Left renal pelvis (tissue), 4 donors: Measurements from ENCODE around the gene SFRP2. TPM values are rescaled to one million over a fixed set of nuclear protein-coding genes. Genes with fewer than 3 reads are reported as not detected.

Experiments
- DNase-seq, 4 donors: peaks; one replicate each; pipeline ENCODE4 v3.0.0-alpha.2; 2013; ENCODE audit warnings: low read depth in 4 of 4, low spot score in 3 of 4
- polyA plus RNA-seq, 4 donors: library from polyadenylated mRNA; unstranded; fragments of 120-200 nt; gene quantifications; one replicate each; pipeline ENCODE4 v1.2.1, GENCODE V29; 2013; ENCODE audit not compliant: insufficient read length in 4 of 4

The SFRP2 gene
- polyA plus RNA-seq, 4 donors: 21.4 to 402 (median 37.9) TPM

DNA sequence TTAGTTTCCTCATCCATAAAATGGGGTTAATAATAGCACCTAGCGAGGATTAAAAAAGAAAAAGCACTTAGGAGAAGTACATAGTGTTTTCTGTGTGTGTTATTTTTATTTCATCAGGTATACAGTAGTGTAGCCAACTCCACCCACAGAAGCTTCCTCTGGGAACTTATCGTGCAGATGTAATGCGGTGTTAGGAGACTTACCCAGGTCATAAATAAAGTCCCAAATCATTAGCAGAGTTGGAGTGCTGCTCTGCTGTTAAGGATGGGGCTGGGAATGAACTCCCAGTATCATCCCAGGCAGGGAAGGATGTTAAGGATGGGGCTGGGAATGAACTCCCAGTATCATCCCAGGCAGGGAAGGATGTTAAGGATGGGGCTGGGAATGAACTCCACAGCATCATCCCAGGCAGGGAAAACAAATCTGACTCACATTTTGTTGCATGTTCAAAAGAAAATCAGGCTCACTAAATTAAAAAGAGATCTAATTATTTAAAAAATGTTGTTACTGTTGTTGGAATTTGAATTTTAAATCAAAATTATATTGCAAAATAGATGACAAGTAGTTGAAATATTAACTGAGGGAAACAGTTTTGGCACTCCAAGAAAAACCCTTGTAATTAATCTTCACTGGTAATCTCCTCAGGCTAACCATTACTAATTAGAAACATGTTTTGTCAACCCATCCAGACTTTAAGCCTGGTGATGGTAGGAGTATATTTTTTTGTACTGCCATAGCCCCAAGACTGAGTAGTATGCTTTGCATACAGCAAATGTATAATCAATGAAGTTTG, 10.2 kb upstream of the SFRP2 start:
- DNase-seq: no peak

GRCh38 chr4:153798420-153798819, 9.5 kb upstream of the SFRP2 start:
- no peak for DNase-seq

DNA sequence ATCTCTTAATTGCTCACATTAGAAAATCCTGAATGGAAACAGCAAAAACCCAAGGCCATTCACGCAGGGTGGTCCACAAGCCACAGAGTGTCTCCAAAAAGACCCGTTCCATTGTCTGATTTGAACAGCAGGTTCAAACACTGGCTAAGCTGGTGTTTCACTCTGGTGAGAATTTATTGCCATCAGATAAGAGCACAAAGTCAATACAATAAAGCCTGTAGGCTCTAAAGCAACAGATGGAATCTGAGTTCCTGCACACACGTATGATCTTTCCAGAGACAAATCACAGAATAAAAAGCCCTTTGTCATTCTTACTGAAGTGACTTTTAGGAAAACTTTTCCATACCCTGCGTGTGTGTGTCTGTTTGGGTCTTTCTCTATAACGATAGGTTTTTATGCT, 5.1 kb upstream of the SFRP2 start:
- no peak for DNase-seq

GRCh38 chr4:153792618-153793247, 3.9 kb upstream of the SFRP2 start:
- DNase-seq: no peak

DNA sequence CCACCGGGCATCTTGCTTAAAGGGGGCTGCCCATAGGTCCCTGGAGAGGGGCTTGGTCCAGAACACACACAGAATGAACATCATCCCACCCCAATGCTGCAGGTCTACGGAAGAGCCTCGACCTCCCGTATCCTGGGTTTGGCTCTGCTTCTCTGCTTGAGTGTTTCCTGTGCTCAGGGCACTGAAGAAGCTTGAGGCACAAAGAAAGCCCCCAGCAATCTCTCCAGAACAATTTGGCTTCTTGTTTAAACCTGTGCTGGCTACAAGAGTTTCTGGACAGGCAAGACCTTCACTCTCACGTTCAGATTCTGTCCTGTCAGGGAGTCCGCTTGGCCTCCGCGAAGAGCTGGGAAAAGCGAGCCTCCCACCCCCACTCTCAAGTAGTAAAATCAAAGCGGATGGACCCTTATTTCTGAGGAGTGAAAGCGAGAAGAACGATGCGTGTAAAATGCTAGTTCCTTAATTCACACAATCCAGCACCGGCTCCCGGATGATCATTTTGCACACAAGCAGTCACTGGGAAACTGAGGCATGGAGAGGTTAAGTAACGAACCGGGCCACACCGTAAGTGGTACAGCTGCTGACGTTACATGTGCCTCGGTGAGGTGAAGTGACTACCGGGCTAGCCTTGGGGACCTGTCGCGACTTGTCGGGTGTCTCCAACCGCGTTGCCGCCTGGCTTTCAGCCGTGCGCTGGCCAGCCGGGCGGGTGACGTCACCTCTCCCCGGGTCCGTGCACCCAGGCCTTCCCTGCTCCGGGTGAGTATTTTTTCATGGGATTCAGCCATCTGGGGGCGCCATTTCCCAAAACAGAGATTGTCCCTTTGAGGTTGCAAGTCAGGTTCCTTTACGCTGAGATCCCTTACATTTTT, 3.1 kb upstream of the SFRP2 start:
- DNase-seq: peak in 1 of 4 donors; percentile 70

GRCh38 chr4:153790962-153791551, 2.2 kb upstream of the SFRP2 start:
- DNase-seq: no peak

GRCh38 chr4:153790500-153790865, 1.6 kb upstream of the SFRP2 start:
- DNase-seq: no peak

- DNase-seq: no peak
These were observed 1.0 kb upstream of the SFRP2 start for GRCh38 chr4:153789741-153790499.

DNA sequence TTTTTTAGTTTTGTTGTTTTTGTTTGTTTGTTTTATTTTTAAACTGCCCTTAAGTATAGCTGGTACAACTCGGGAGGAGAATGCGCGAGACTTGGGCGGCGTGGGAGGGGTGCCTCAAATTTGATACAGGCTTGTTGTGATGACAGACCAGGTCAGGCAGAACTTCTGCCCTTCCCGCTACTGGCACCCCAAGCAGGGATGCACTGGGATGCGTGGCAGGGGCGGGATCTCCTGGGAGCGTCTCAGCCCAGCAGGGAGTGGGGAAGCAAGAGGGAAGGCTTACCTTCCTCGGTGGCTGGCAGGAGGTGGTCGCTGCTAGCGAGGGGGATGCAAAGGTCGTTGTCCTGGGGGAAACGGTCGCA, 851 bp downstream of the SFRP2 start:
- no peak for DNase-seq

GRCh38 chr4:153787575-153787974, 1.3 kb downstream of the SFRP2 start:
- no peak for DNase-seq

DNA sequence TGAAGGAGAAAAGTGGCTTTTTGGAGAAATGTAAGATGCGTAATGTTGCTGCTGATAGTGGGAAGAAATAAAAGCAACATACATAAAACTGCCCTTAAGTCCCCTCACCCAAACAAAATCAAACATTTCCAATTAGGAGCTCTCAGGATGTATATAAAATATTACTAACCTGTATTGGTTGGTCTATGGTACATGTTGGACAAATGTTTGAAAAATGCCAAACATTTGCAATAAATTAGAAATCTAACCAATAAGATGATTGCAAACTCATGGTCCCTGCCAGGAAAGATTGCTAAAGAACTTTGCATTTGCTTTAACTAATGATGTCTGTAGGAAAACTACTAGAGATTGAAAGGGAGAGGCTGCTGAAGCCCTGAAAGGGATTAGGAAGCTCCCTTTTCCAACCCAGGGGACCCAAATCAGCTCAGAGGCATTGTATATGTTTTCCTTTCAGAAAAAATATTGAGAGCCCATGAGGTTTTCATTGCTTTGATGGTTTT, 1.8 kb downstream of the SFRP2 start:
- no peak for DNase-seq

GRCh38 chr4:153785910-153786721, 2.8 kb downstream of the SFRP2 start:
- DNase-seq: no peak

DNA sequence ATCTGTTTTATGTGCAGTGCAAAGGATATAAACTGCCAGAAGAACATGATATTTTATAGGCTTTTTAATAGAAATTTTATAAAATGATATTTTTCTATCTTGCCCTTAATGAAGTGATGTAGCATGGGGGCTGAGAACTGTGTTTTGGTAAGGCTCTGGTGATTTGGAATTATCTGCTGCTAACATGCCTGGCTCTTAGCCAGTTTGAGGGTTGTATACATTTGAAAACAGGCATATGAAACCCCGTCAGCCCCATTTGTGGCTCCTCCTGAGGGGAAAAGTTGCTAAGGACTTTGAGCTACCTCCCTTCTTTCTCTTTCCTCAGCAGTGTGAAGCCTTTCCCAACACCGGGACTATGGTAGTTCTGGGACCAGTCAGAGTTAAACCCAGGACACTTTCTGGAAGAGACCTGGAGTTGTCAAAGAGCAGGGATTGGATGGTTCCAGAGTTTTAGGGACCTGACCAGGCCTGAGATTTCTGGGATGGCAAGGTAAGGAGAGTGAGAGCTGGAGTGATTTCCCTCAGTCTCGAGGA, 4.7 kb downstream of the SFRP2 start:
- no peak for DNase-seq

DNA sequence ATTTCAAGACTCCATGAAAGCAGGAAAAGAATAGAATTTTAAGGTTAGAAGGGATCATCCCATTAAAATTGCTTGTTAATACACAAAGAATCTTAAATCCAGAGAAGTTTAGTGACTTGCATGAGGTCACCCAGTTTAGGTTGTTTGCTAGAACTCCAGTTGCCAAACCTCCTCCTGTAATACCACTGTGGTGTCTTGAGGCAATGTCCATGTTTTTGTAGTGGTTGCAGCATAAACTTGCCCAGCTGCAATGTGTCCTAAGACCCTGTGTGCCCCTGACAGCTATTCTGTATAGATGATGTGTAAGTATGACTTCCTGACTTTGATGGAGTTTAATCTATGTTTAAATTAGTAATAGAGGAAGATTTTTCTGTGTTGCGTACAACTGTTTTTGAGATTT, 6.3 kb downstream of the SFRP2 start:
- no peak for DNase-seq

GRCh38 chr4:153781717-153782416, 7.0 kb downstream of the SFRP2 start:
- no peak for DNase-seq

- no peak for DNase-seq
These were observed 7.6 kb downstream of the SFRP2 start for GRCh38 chr4:153781280-153781679.

- DNase-seq: no peak
These were observed 8.0 kb downstream of the SFRP2 start for GRCh38 chr4:153780876-153781275.

DNA sequence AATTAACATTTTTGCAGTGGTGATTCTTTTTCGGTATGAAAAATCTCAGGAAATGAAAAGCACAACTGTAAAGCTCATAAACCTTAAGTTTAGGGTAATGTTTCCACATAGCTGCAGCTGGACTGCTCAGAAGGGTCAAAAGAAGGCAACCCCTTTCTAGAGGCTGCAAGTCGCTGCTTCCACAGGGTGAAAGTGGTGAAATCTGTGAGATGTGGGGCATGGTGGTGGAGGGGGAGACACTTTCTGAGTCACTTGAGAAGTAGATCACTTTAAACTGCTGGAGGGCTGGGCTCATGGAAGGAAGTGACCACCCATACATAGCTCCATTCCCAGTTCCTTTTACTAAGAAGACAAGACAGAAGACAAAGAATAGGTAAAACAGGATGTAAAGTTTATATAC, 8.7 kb downstream of the SFRP2 start:
- DNase-seq: no peak

DNA sequence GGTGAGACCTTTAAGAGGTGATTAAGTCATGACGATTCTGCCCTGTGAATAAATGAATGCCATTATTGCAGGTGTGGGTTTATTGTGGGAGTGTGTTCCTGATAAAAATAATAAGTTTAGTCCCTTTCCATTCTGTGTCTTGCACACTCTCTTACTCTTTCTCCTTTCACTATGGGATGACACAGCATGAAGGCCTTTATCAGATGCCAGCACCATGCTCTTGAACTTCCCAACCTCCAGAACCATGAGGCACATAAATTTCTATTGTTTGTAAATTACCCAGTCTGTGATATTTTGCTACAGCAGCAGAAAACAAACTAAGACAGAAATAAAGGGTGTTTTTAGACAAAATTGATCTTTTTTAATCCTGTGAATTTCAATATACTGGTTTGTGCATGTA, 10.5 kb downstream of the SFRP2 start:
- no peak for DNase-seq
